NCI-H460 (cell line): ENCODE data around the gene DEGS2. TPM values are rescaled to one million over a fixed set of nuclear protein-coding genes. Genes with fewer than 3 reads are reported as not detected.

Source experiments
- DNase-seq: peaks from one replicate; pipeline ENCODE4 v3.0.0-alpha.2; 2016; ENCODE audit warnings: low read depth; ENCODE audit errors: extremely low read depth
- total RNA-seq: library from RNA; depleted of rRNA; stranded (reverse); fragments of >200 nt; shearing (Covaris generic); gene quantifications from 2 replicates; pipeline ENCODE4 v1.2.3, GENCODE V29; 2014

DEGS2 gene
- total RNA-seq, 1 experiment from 2014 or later, result 0.54 TPM

DNA sequence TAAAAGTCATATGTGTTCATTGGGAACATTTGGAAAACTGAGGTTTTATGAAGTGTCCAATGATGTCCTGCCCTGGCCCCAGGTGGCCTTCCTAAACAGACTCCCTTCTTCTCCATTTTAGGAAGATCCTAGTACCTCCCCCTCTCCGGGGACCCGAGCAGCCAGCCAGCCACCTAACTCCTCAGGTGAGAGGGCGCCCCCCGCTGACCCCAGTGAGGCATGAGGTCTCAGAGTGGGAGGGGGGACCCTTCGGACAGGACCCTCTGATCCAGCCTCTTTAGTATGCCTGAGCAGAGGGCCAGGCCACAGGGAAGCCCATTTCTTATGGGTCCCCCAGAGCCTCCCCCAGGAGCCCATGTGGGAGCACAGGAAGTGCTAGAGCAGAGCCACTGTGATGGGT is 23.7 kb downstream of the DEGS2 start:
- no peak for DNase-seq

GRCh38 chr14:100135073-100135472 is 24.4 kb downstream of the DEGS2 start:
- DNase-seq, result no peak

- no peak for DNase-seq
These were observed 24.9 kb downstream of the DEGS2 start for GRCh38 chr14:100134586-100134985.

GRCh38 chr14:100132903-100133510 is 26.4 kb downstream of the DEGS2 start:
- no peak for DNase-seq

DNA sequence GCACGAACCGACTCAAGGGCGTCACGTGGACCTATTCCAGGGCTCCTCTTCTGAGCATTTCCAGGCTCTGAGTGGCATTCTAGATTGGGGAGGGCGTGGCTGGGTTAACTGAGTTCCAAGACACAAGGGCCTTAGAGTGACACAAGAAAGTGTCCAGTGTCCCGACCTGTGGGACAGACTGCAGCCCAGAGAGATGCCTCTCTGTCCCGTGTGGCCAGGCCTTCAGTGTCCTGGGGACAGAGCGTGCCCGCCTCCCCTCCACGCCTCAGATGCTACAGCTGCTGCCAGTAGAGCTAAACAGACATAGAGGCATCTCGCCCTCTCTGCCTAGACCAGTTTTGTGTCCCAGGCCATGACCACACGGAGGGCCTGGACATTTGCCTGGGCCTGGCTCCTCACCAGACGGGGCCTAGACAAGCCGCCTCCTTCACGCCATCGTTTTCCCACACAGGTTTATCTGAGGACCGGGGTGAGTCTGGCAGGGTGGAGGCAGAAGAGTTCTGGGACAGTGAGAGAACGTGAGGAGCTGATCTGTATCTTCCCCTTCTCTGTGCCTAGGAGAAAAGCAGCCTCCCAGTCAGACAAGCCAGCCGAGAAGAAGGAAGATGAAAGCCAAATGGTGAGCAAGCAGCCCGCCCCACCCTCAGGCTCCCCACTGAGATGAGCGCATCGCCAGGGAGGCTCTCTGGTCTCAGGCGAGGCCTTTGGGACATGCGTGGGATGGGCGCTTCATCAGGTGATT is 27.1 kb downstream of the DEGS2 start:
- DNase-seq, result no peak

- DNase-seq, result no peak
These were observed 28.3 kb downstream of the DEGS2 start for GRCh38 chr14:100131181-100131580.

DNA sequence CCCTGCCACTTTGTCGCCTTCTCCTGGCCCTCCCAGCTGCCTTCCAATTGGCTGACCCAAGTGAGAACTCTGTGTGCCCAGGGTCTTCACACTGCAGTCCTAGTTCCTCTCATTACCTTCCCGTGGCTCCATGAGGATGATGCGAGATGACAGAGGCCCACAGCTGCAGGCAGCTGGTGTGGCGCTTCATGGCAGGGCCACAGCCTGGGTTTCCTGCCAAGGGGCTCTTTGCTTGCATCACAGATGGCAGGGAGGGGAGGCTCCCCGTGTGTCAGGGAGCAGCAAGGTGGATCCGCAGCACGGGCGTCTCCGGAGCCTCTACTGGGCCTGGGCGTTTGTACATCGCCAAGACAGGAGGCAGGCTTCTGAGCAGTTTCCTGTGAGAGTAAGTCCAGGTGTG is 28.9 kb downstream of the DEGS2 start:
- DNase-seq, result no peak

DNA sequence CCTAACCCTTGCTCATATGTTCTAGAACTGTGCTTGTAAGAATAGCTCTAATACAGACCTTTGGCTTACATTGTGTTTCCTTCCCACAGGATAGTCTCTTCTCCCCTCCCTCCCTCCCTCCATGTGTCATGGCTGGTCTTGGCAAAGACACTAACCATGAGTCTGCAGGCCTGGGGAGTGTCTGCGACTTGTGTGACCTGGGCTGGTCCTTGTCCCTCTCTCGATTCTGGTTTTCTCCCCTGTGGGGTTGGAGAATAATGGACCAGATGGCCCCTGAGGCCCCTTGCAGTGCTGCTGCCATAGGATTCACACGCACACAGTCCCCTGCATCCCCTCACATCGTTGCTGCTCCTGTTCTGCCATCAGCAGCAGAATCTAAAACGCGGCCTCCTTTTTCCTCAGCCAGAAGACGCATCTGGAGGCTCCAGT is 30.3 kb downstream of the DEGS2 start:
- no peak for DNase-seq

GRCh38 chr14:100128688-100129087 is 30.8 kb downstream of the DEGS2 start:
- no peak for DNase-seq

DNA sequence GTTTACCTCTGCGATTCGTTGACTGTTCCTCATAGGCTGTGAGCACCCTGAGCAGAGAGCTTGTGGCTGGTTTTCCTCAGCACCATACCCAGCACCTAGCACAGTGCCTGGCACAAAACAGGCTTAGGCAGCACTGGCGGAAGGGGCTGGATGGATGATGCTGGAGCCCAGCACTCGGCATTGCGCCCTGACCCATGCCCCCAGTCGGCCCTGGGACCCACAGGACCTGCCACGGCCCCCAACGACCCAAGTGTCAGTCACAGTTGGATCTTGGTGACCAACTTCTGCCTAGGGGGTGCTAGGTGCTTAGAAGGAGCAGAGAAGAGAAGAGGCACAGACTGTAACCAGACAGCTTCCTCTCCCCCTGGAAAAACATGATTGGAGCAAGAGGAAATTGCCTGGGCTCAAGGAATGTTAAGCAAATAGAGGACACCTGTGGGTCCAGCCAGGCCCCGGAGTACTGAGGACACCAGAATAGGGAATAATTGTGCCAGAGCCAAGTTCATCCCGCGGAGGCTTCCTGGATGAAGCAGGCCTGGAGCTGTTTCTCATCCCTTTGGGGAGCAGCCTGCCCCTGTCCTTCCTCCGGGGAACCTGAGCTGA is 31.5 kb downstream of the DEGS2 start:
- DNase-seq, result no peak

- no peak for DNase-seq
These were observed 33.0 kb downstream of the DEGS2 start for GRCh38 chr14:100126401-100126800.

DNA sequence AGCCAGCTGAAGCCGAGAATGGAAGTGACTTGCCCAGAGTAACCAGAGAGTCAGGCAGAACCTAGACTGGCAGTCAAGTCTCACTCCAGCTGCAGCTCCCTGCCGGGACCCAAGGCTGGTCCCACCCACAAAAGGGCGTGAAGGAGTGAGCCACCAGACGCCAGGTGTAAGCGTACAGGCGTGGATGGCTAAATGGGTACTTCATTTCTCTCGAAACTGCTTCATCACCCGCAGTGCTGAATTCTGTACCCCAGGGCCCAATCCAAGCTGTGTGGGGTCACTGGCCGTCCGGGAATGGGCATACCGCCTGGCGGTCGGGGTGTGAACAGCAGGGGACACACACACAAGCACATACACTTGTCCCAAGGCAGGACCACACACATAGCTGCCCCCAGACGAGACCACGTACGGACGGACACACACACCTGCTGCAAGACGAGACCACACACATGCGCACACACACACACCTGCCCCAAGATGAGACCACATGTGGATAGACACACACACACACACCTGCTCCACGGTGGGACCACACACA is 34.8 kb downstream of the DEGS2 start:
- no peak for DNase-seq

DNA sequence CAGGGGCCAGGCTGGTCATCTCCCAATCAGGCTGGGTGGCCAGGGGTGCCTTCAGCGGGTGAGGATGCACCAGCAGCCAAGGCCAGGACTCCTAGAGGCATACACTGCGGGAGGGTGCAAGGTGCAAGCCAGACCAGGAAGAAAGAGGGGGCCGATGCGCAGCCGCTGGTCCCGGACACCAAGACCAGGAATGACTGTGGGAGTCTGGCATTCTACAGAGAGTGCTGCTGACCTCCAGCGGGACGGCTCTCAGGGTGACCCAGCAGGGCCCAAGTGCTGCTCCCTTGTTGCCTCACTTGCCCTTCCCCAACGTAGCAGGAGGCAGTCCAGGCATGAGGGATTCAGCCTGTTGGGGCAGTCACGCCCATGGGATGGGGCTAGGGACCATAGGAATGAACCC is 35.8 kb downstream of the DEGS2 start:
- DNase-seq, result no peak

DNA sequence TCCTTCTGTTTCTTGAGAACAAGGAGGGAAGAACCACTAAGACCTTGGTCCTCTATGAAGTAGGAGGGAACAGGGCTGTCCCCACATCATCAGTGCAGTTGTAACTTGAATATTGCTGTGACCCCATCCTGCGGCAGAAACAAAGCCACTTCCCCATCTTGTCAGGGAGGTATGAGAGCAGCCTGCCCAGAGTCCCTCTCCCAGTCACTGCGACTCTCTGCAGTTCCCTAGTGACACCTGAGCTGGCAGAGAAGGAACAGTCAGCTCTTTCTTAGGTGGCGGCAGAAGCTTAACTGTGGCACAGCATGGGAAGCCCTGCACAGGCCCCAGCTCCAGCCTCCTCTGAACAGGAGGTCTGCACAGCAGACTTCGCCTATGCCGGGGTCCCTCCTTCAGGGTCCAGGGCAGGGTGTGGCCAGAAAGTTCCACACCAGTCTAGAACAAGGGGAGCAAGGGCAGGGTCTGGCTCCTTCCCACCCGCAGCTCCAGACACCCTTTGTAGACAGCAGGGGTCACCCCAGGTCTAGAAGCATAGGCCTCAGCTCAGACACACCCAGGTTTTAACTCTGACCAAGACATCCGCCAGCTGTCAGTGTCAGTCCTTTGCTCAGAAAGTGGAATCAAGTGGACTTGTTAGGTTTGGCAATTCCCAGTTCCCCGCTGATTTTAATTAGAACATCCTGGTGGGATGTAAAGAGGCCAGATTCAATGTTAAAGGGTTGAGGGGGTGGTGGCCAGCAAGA is 36.8 kb downstream of the DEGS2 start:
- no peak for DNase-seq

GRCh38 chr14:100121643-100122480 is 37.6 kb downstream of the DEGS2 start:
- DNase-seq, result no peak

- DNase-seq, result no peak
These were observed 38.7 kb downstream of the DEGS2 start for GRCh38 chr14:100120522-100121269.

- DNase-seq, result no peak
These were observed 40.2 kb downstream of the DEGS2 start for GRCh38 chr14:100119251-100119650.

- no peak for DNase-seq
These were observed 40.9 kb downstream of the DEGS2 start for GRCh38 chr14:100118396-100119011.
